Measurements from ENCODE around the gene RFC5. TPM values are rescaled to one million over a fixed set of nuclear protein-coding genes. Genes with fewer than 3 reads are reported as not detected.

RFC5 gene
- total and polyA plus RNA-seq, 2 of the 8 experiments (the other 6 are each of a cell fraction or from before 2014, with no cell fraction given): 34.4 to 40.6 TPM

- no peak overlapping the region for H3K4me2 ChIP-seq (ENCODE audit: insufficient read depth in 1 of 2, low read depth in 2 of 2, low read length in 2 of 2)
- ChIA-PET CTCF (ENCODE audit: partially characterized antibody) (interaction anchor here (0.6 to 1.1 kb wide), 3 partner anchors 21 to 181 kb away, joined by 3 to 4 read pairs (median 3); no protein-coding TSS in a partner anchor), POLR2A (ENCODE audit: partially characterized antibody) (interaction anchor here (1.1 to 12.8 kb wide), 2 partner anchors 18 to 167 kb away, joined by 3 to 113 read pairs; partner anchors contain the start of gene RFC5)
- H3K23ac ChIP-seq (ENCODE audit: insufficient read length): no peak overlapping the region
- no peak overlapping the region for H4K5ac ChIP-seq (ENCODE audit: insufficient read length, low read depth, low read length)
- H3K79me2 ChIP-seq (ENCODE audit: control insufficient read depth in 1 of 2, insufficient read depth in 2 of 2, low read length in 2 of 2): no peaks in the 10 kb centered on the region
- 88% methylated on average over 6 of the region's 6 CpGs; no CpG with 5 or more reads in 1 of the 2 experiments for WGBS, 2 experiments (ENCODE audit: extremely low coverage in 1 of 2, insufficient coverage in 1 of 2, insufficient read length in 1 of 2, insufficient replicate concordance in 2 of 2, low coverage in 1 of 2, low lambda C conversion rate in 2 of 2, missing lambda C conversion rate in 1 of 2)
- H4K8ac ChIP-seq (ENCODE audit: extremely low read depth, insufficient read depth, low read length): no peak overlapping the region
- no peak overlapping the region for H4K91ac ChIP-seq (replicated peaks; ENCODE audit: insufficient read length, low read length)
- DNase-seq (ENCODE audit: low read depth in 1 of 2, low spot score in 2 of 2): no peak
- peaks cover 34 to 83% (median 53%) of the 10 kb centered on the region in 4 experiments for H3K36me3 ChIP-seq (ENCODE audit: control insufficient read depth in 2 of 4, insufficient read depth in 4 of 4, low read length in 3 of 4)
- TF ChIP-seq SP4 (IDR thresholded peaks at IDR 0.05; ENCODE audit: low read length) (no peak), YY1 (IDR thresholded peaks at IDR 0.05; ENCODE audit: low read depth, low read length) (no peak), GTF2F1 (IDR thresholded peaks at IDR 0.05; ENCODE audit: borderline replicate concordance, low read depth, low read length) (no peak), BACH1 (IDR thresholded peaks at IDR 0.05; ENCODE audit: low read length) (no peak), CBX5 (IDR thresholded peaks at IDR 0.05; ENCODE audit: low read depth, low read length) (no peak), SUZ12 (IDR thresholded peaks at IDR 0.05; ENCODE audit: low read length) (no peak)
- no peak for FAIRE-seq
- H3K23me2 ChIP-seq (ENCODE audit: low read depth, low read length): no peaks in the 10 kb centered on the region
- H2BK15ac ChIP-seq (ENCODE audit: low read length): no peak overlapping the region
- no peak overlapping the region for H3K56ac ChIP-seq (replicated peaks; ENCODE audit: insufficient read length, low read depth, low read length)
- no peak overlapping the region for H2BK120ac ChIP-seq (replicated peaks; ENCODE audit: low read depth, low read length)
- H3K27me3 ChIP-seq (replicated peaks in 1 of 4; ENCODE audit: control insufficient read depth in 3 of 4, extremely low read depth in 1 of 4, insufficient read depth in 3 of 4, low read length in 3 of 4): no peaks in the 10 kb centered on the region
- no peak overlapping the region for H3K14ac ChIP-seq (ENCODE audit: insufficient read length)
- no peak overlapping the region for H3K4me3 ChIP-seq (ENCODE audit: extremely low read depth in 1 of 4, insufficient read depth in 2 of 4, low read depth in 3 of 4, low read length in 4 of 4)
- H3K18ac ChIP-seq (ENCODE audit: extremely low read depth, low read length): no peak overlapping the region
- no peak overlapping the region for H3K27ac ChIP-seq (ENCODE audit: low read depth, low read length)
- H3K79me1 ChIP-seq (ENCODE audit: low read depth, low read length): no peaks in the 10 kb centered on the region; the same call in 1 of the 2 replicates
- H4K20me1 ChIP-seq (replicated peaks in 1 of 2; ENCODE audit: control insufficient read depth in 1 of 2, insufficient read depth in 2 of 2, low read length in 2 of 2): peaks cover 0 to 2% of the 10 kb centered on the region in 2 experiments
- H3K9me3 ChIP-seq (ENCODE audit: insufficient read depth in 2 of 2, low read depth in 1 of 2, low read length in 1 of 2): no peaks in the 10 kb centered on the region
- no peak overlapping the region for H3K4ac ChIP-seq (replicated peaks; ENCODE audit: insufficient read length, low read depth, low read length)
- H2BK12ac ChIP-seq (ENCODE audit: low read depth, low read length): no peak overlapping the region
- H2AFZ ChIP-seq (ENCODE audit: low read length): no peak overlapping the region
- H2BK20ac ChIP-seq (ENCODE audit: low read length): no peak overlapping the region
- no peaks in the 10 kb centered on the region; a peak in 1 of 7 replicates for H3K4me1 ChIP-seq (replicated peaks in 1 of 4; ENCODE audit: control insufficient read depth in 3 of 4, insufficient read depth in 4 of 4, low read length in 3 of 4)
- no peak overlapping the region for H3K9ac ChIP-seq (replicated peaks in 1 of 4; ENCODE audit: extremely low read depth in 1 of 4, low read depth in 3 of 4, low read length in 3 of 4)
- no peak overlapping the region for H2AK5ac ChIP-seq (ENCODE audit: low read depth, low read length)
- H2BK5ac ChIP-seq (ENCODE audit: low read depth, low read length): no peak overlapping the region
These were observed 21.6 kb downstream of the RFC5 start for GRCh38 chr12:118038137-118038536.
